ENCODE data around the gene CGB7. TPM values are rescaled to one million over a fixed set of nuclear protein-coding genes. Genes with fewer than 3 reads are reported as not detected.
A peak's percentile ranks its signal among the peaks of the same experiment; 100 is the strongest.
"Not testable (repeated sequence)": the region's sequence is repeated elsewhere in the genome, so short reads cannot be mapped to it uniquely, and the experiment has no call there.

Gene CGB7
- total RNA-seq, 1 experiment from 2014 or later = 0.04 TPM

GRCh38 chr19:49025599-49025998 is 31.9 kb downstream of the CGB7 start:
- CTCF ChIA-PET; BruUV-seq (replicated peaks); H2AFZ ChIP-seq (ENCODE audit: low read length); H3K4me2 ChIP-seq (ENCODE audit: low read length); H3K79me2 ChIP-seq (ENCODE audit: low read length); DNase-seq; H3K4me3 ChIP-seq (ENCODE audit: low read length); H3K4me1 ChIP-seq (ENCODE audit: insufficient read depth, low read length); H4K20me1 ChIP-seq (ENCODE audit: low read length); H3K9ac ChIP-seq (ENCODE audit: low read length); H3K9me2 ChIP-seq (replicated peaks; ENCODE audit: low read length); H3K9me3 ChIP-seq (ENCODE audit: low read length); H3K27me3 ChIP-seq (ENCODE audit: low read length); H3F3A ChIP-seq (ENCODE audit: low read length, unreplicated experiment); H3K36me3 ChIP-seq (ENCODE audit: low read depth, low read length); H3K27ac ChIP-seq (ENCODE audit: low read length); intact Hi-C loops (cut with micrococcal nuclease); POLR2A ChIA-PET (ENCODE audit: unreplicated experiment): not testable (repeated sequence)
- ATAC-seq = peak; percentile 38; the same call in 1 of the 2 replicates

DNA sequence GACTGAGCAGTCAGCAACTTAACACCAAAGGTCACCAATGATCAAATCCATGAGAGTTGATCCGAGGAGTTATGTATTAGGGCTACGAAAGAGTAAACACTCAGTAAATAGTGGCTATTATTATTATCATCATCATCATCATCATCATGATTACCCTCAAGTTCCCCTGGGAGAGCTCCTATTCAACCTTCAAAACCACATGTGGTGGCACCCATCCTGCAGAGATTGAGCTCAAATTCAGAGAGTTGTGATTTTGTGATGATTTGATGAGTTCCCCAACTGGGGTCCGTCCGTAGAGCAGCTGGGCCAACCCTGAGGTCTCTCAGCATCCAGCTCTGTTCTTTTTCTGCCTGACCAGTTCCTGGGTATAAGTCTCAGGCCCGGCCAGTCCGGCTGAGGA is 32.5 kb downstream of the CGB7 start:
- ATAC-seq; POLR2A ChIA-PET (ENCODE audit: unreplicated experiment); H3K27me3 ChIP-seq (ENCODE audit: low read length); H3K9me3 ChIP-seq (ENCODE audit: low read length); DNase-seq; BruUV-seq (replicated peaks); H3K4me1 ChIP-seq (ENCODE audit: insufficient read depth, low read length); H3K36me3 ChIP-seq (ENCODE audit: low read depth, low read length); H4K20me1 ChIP-seq (ENCODE audit: low read length); H3K79me2 ChIP-seq (ENCODE audit: low read length); H3K9ac ChIP-seq (ENCODE audit: low read length); H3K27ac ChIP-seq (ENCODE audit: low read length); CTCF ChIA-PET; H3K4me3 ChIP-seq (ENCODE audit: low read length); intact Hi-C loops (cut with micrococcal nuclease); H3K4me2 ChIP-seq (ENCODE audit: low read length); H2AFZ ChIP-seq (ENCODE audit: low read length); H3F3A ChIP-seq (ENCODE audit: low read length, unreplicated experiment); H3K9me2 ChIP-seq (replicated peaks; ENCODE audit: low read length): not testable (repeated sequence)

DNA sequence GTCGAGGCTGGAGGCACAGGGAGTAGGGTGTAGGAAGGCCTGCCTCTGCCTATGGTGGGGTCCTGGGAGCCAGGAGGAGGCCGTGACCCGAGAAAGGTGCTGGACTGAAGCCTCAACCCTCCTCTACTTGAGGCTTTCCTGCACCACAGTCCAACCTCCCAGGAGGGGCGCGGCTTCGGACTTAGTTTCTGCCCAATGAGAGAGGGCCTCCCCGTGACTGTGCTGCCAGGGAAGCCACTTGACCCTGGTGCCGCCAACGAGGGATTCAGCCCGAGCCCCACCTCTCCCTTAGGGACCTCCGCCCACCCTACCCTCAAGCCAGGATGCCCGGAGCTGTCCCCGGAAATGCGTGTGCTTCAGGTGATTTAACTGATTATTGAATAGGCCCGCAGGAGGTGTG is 33.3 kb downstream of the CGB7 start, which contains the start of gene CGB3:
Gene CGB3 (minus strand): TSS at position 101 of the 400 bp plus-strand sequence. CDS start 362 bp downstream, outside the sequence.
- CTCF ChIA-PET; H3K79me2 ChIP-seq (ENCODE audit: low read length); H3K9me3 ChIP-seq (ENCODE audit: low read length); H2AFZ ChIP-seq (ENCODE audit: low read length); H3K36me3 ChIP-seq (ENCODE audit: low read depth, low read length); H3K27ac ChIP-seq (ENCODE audit: low read length); H3K4me2 ChIP-seq (ENCODE audit: low read length); H3K9ac ChIP-seq (ENCODE audit: low read length); H3K4me1 ChIP-seq (ENCODE audit: insufficient read depth, low read length); H3K27me3 ChIP-seq (ENCODE audit: low read length); BruUV-seq (replicated peaks); POLR2A ChIA-PET (ENCODE audit: unreplicated experiment); ATAC-seq; H3K4me3 ChIP-seq (ENCODE audit: low read length); H4K20me1 ChIP-seq (ENCODE audit: low read length); H3K9me2 ChIP-seq (replicated peaks; ENCODE audit: low read length); DNase-seq; H3F3A ChIP-seq (ENCODE audit: low read length, unreplicated experiment); intact Hi-C loops (cut with micrococcal nuclease): not testable (repeated sequence)

- Histone ChIP-seq H3K4me2 (ENCODE audit: low read length) (no peak overlapping the region), H3K4me1 (ENCODE audit: insufficient read depth, low read length) (peaks cover 10% of the 10 kb centered on the region; the same call in 1 of the 2 replicates), H3K9me2 (replicated peaks; ENCODE audit: low read length) (no peaks in the 10 kb centered on the region), H3K9ac (ENCODE audit: low read length) (no peak overlapping the region), H3K79me2 (ENCODE audit: low read length) (no peaks in the 10 kb centered on the region), H3F3A (ENCODE audit: low read length, unreplicated experiment) (no peaks in the 10 kb centered on the region), H3K4me3 (ENCODE audit: low read length) (no peak overlapping the region), H2AFZ (ENCODE audit: low read length) (no peak overlapping the region), H3K36me3 (ENCODE audit: low read depth, low read length) (no peaks in the 10 kb centered on the region), H3K9me3 (ENCODE audit: low read length) (no peaks in the 10 kb centered on the region), H3K27me3 (ENCODE audit: low read length) (no peaks in the 10 kb centered on the region), H3K27ac (ENCODE audit: low read length) (no peak overlapping the region), H4K20me1 (ENCODE audit: low read length) (no peaks in the 10 kb centered on the region)
- no TSS peak for BruUV-seq (replicated peaks)
- no peak for DNase-seq
- ChIA-PET POLR2A (ENCODE audit: unreplicated experiment) (no interaction called here), CTCF (no interaction called here)
- TF ChIP-seq CTCF (conservative IDR thresholded peaks at IDR 0.05; ENCODE audit: low read depth, low read length) (no peak), EZH2 (IDR thresholded peaks at IDR 0.05; ENCODE audit: low read length, unreplicated experiment) (no peak), EZH2phosphoT487 (IDR thresholded peaks at IDR 0.05; ENCODE audit: borderline replicate concordance, low read length) (no peak)
- intact Hi-C loops (cut with micrococcal nuclease) = no loop called here
- ATAC-seq = no peak
These were observed 35.4 kb downstream of the CGB7 start for GRCh38 chr19:49022116-49022515.
